Loucy (cell line): Measurements from ENCODE around the gene HEG1.

Experiments
- H2AFZ ChIP-seq: fragments of 200-600 bp; sonication (generic); 2 replicates; pipeline ENCODE4 v1.6.0; 2016; ENCODE audit warnings: antibody characterized with exemption, mild to moderate bottlenecking, low read length, moderate library complexity
- H3F3A ChIP-seq: fragments of 200-600 bp; 2 replicates; pipeline ENCODE4 v1.6.0; 2016; ENCODE audit warnings: antibody characterized with exemption, low read depth, mild to moderate bottlenecking
- H3K27me3 ChIP-seq: fragments of 200-600 bp; sonication (generic); 2 replicates; pipeline ENCODE4 v1.6.1; 2014; ENCODE audit warnings: low read length, mild to moderate bottlenecking; ENCODE audit not compliant: insufficient read depth, poor library complexity, severe bottlenecking
- H3K36me3 ChIP-seq: fragments of 200-600 bp; sonication (generic); 2 replicates; pipeline ENCODE4 v1.6.1; 2016; ENCODE audit warnings: low read length; ENCODE audit not compliant: insufficient read depth
- H3K4me1 ChIP-seq: fragments of 200-600 bp; sonication (generic); 2 replicates; pipeline ENCODE4 v1.5.1; 2014; ENCODE audit warnings: low read length, mild to moderate bottlenecking; ENCODE audit not compliant: insufficient read depth, poor library complexity, severe bottlenecking
- H3K4me2 ChIP-seq: fragments of 200-600 bp; sonication (generic); 2 replicates; pipeline ENCODE4 v1.6.0; 2014; ENCODE audit warnings: antibody characterized with exemption, low read length, low read depth, mild to moderate bottlenecking; ENCODE audit not compliant: poor library complexity, severe bottlenecking
- H3K4me3 ChIP-seq: fragments of 200-600 bp; sonication (generic); 2 replicates; pipeline ENCODE4 v1.5.1; 2014; ENCODE audit warnings: low read length, mild to moderate bottlenecking, mixed read lengths; ENCODE audit not compliant: poor library complexity, severe bottlenecking
- H3K79me2 ChIP-seq: fragments of 200-600 bp; sonication (generic); 2 replicates; pipeline ENCODE4 v1.6.1; 2014; ENCODE audit warnings: low read length; ENCODE audit not compliant: insufficient read depth
- H3K9ac ChIP-seq: fragments of 200-600 bp; sonication (generic); 2 replicates; pipeline ENCODE4 v1.6.0; 2014; ENCODE audit warnings: mild to moderate bottlenecking, low read depth, low read length, moderate library complexity; ENCODE audit not compliant: poor library complexity, severe bottlenecking
- H3K9me2 ChIP-seq: fragments of 200-600 bp; sonication (generic); replicated peaks from 2 replicates; pipeline ENCODE4 v1.6.1; 2016; ENCODE audit warnings: low read depth, low read length, mixed read lengths
- H3K9me3 ChIP-seq: fragments of 200-600 bp; sonication (generic); 2 replicates; pipeline ENCODE4 v1.6.1; 2014; ENCODE audit warnings: mild to moderate bottlenecking, antibody characterized with exemption, low read length, low read depth; ENCODE audit not compliant: insufficient read depth
- H4K20me1 ChIP-seq: fragments of 200-600 bp; sonication (generic); 2 replicates; pipeline ENCODE4 v1.6.0; 2014; ENCODE audit warnings: antibody characterized with exemption, low read length, mild to moderate bottlenecking; ENCODE audit not compliant: insufficient read depth, poor library complexity, severe bottlenecking
- CTCF ChIP-seq: fragments of 200-600 bp; sonication (generic); conservative IDR thresholded peaks from 2 replicates; pipeline ENCODE4 v1.5.1; 2014; ENCODE audit warnings: mild to moderate bottlenecking, antibody characterized with exemption, low read length
- EZH2phosphoT487 ChIP-seq: fragments of 200-600 bp; IDR thresholded peaks from 2 replicates; pipeline ENCODE4 v1.6.1; 2018; ENCODE audit warnings: antibody characterized with exemption, mild to moderate bottlenecking, moderate library complexity, borderline replicate concordance

The HEG1 gene

GRCh38 chr3:125025642-125026041 is 30.2 kb downstream of the HEG1 start:
- peaks cover 30% of the 10 kb centered on the region; the same call in 1 of the 2 replicates for H3K36me3 ChIP-seq
- no peaks in the 10 kb centered on the region for H3K79me2 ChIP-seq
- no peaks in the 10 kb centered on the region for H3F3A ChIP-seq
- no peak overlapping the region for H3K4me3 ChIP-seq
- no peaks in the 10 kb centered on the region for H3K9me2 ChIP-seq
- H3K27me3 ChIP-seq = no peaks in the 10 kb centered on the region
- peaks cover 11% of the 10 kb centered on the region for H4K20me1 ChIP-seq
- H2AFZ ChIP-seq = no peak overlapping the region
- H3K9ac ChIP-seq = no peak overlapping the region
- no peak for TF ChIP-seq CTCF
- no peak for TF ChIP-seq EZH2phosphoT487
- peaks cover 13% of the 10 kb centered on the region for H3K4me1 ChIP-seq
- no peak overlapping the region for H3K4me2 ChIP-seq
- H3K9me3 ChIP-seq = no peaks in the 10 kb centered on the region

GRCh38 chr3:125024817-125025216 is 31.0 kb downstream of the HEG1 start:
- peaks cover 37% of the 10 kb centered on the region for H3K36me3 ChIP-seq
- no peaks in the 10 kb centered on the region for H3K27me3 ChIP-seq
- no peaks in the 10 kb centered on the region for H3K79me2 ChIP-seq
- no peaks in the 10 kb centered on the region for H3K9me2 ChIP-seq
- TF ChIP-seq CTCF = no peak
- no peak for TF ChIP-seq EZH2phosphoT487
- H3F3A ChIP-seq = no peaks in the 10 kb centered on the region
- H2AFZ ChIP-seq = no peak overlapping the region
- no peak overlapping the region for H3K4me2 ChIP-seq
- H3K4me1 ChIP-seq = peaks cover 13% of the 10 kb centered on the region
- H3K9me3 ChIP-seq = no peaks in the 10 kb centered on the region
- no peak overlapping the region for H3K9ac ChIP-seq
- H4K20me1 ChIP-seq = peaks cover 11% of the 10 kb centered on the region
- no peak overlapping the region for H3K4me3 ChIP-seq

GRCh38 chr3:125023833-125024555 is 31.8 kb downstream of the HEG1 start:
- Histone ChIP-seq H2AFZ (no peak overlapping the region), H3K79me2 (no peaks in the 10 kb centered on the region), H3K9me2 (no peaks in the 10 kb centered on the region), H3K4me2 (no peak overlapping the region), H3K9me3 (no peaks in the 10 kb centered on the region), H3K9ac (no peak overlapping the region), H4K20me1 (peaks cover 11% of the 10 kb centered on the region), H3K4me3 (no peak overlapping the region), H3K4me1 (peaks cover 13% of the 10 kb centered on the region), H3K27me3 (no peaks in the 10 kb centered on the region), H3K36me3 (peaks cover 42% of the 10 kb centered on the region), H3F3A (no peaks in the 10 kb centered on the region)
- TF ChIP-seq CTCF (no peak), EZH2phosphoT487 (no peak)
